Adipocyte (in vitro differentiated cells): ENCODE results near the gene RABIF.
A peak's percentile ranks its signal among the peaks of the same experiment; 100 is the strongest.

Experiments used
- DNase-seq: peaks from one replicate; pipeline ENCODE4 v3.0.0-alpha.2; 2015; ENCODE audit warnings: low read depth
- H3K27me3 ChIP-seq: replicated peaks from 2 replicates; pipeline ENCODE4 v1.7.0; 2013; ENCODE audit warnings: mild to moderate bottlenecking, low read length, moderate library complexity; ENCODE audit not compliant: control insufficient read depth, insufficient read depth
- H3K36me3 ChIP-seq: 2 replicates; pipeline ENCODE4 v1.7.0; 2013; ENCODE audit warnings: low read length, mild to moderate bottlenecking, moderate library complexity; ENCODE audit not compliant: control insufficient read depth, insufficient read depth, severe bottlenecking
- H3K4me1 ChIP-seq: 2 replicates; pipeline ENCODE4 v1.7.0; 2013; ENCODE audit warnings: mild to moderate bottlenecking, low read length, moderate library complexity; ENCODE audit not compliant: control insufficient read depth, insufficient read depth
- H3K4me3 ChIP-seq: 2 replicates; pipeline ENCODE4 v1.7.0; 2013; ENCODE audit warnings: mild to moderate bottlenecking, low read length, moderate library complexity
- H3K9ac ChIP-seq: 2 replicates; pipeline ENCODE4 v1.7.0; 2013; ENCODE audit warnings: mild to moderate bottlenecking, low read length, moderate library complexity
- H3K9me3 ChIP-seq: 2 replicates; pipeline ENCODE4 v1.7.0; 2013; ENCODE audit warnings: mild to moderate bottlenecking, low read length, moderate library complexity; ENCODE audit not compliant: control insufficient read depth

Gene RABIF

GRCh38 chr1:202871367-202871766 lies 17.6 kb downstream of the RABIF start:
- Histone ChIP-seq H3K9me3 (no peaks in the 10 kb centered on the region), H3K4me3 (no peak overlapping the region), H3K9ac (no peak overlapping the region), H3K27me3 (peaks cover 1% of the 10 kb centered on the region), H3K36me3 (no peaks in the 10 kb centered on the region), H3K4me1 (no peaks in the 10 kb centered on the region)
- no peak for DNase-seq

GRCh38 chr1:202862679-202863560 lies 26.0 kb downstream of the RABIF start:
- Histone ChIP-seq H3K9me3 (no peaks in the 10 kb centered on the region), H3K9ac (no peak overlapping the region), H3K36me3 (no peaks in the 10 kb centered on the region), H3K27me3 (peaks cover 30% of the 10 kb centered on the region), H3K4me1 (peaks cover 16% of the 10 kb centered on the region), H3K4me3 (no peak overlapping the region)
- no peak for DNase-seq

- Histone ChIP-seq H3K4me3 (peak overlapping the region; percentile 84), H3K4me1 (peaks cover 16% of the 10 kb centered on the region), H3K27me3 (peaks cover 30% of the 10 kb centered on the region), H3K36me3 (no peaks in the 10 kb centered on the region), H3K9ac (no peak overlapping the region), H3K9me3 (no peaks in the 10 kb centered on the region)
- peak; percentile 97 for DNase-seq
Measured at GRCh38 chr1:202861420-202862132, 27.4 kb downstream of the RABIF start.

- H3K36me3 ChIP-seq, result no peaks in the 10 kb centered on the region
- peak overlapping the region; percentile 84 for H3K4me3 ChIP-seq
- peaks cover 16% of the 10 kb centered on the region for H3K4me1 ChIP-seq
- DNase-seq, result peak; percentile 66
- H3K9me3 ChIP-seq, result no peaks in the 10 kb centered on the region
- H3K27me3 ChIP-seq, result peaks cover 24% of the 10 kb centered on the region
- no peak overlapping the region for H3K9ac ChIP-seq
Measured at GRCh38 chr1:202860744-202861419, 28.1 kb downstream of the RABIF start.

- no peak for DNase-seq
Measured at GRCh38 chr1:202858789-202859414, 30.0 kb downstream of the RABIF start.

GRCh38 chr1:202858331-202858730 lies 30.6 kb downstream of the RABIF start:
- peaks cover 5% of the 10 kb centered on the region for H3K27me3 ChIP-seq
- H3K9me3 ChIP-seq, result no peaks in the 10 kb centered on the region
- H3K4me1 ChIP-seq, result peaks cover 16% of the 10 kb centered on the region
- no peak overlapping the region for H3K4me3 ChIP-seq
- H3K9ac ChIP-seq, result peak overlapping the region; percentile 43
- peak; percentile 81 for DNase-seq
- H3K36me3 ChIP-seq, result no peaks in the 10 kb centered on the region

More at GRCh38 chr1:202858789-202859414, 30.0 kb downstream of the RABIF start:
- Histone ChIP-seq H3K27me3 (peaks cover 10% of the 10 kb centered on the region), H3K4me1 (peaks cover 16% of the 10 kb centered on the region), H3K4me3 (no peak overlapping the region), H3K9ac (peak overlapping the region; percentile 43), H3K9me3 (no peaks in the 10 kb centered on the region), H3K36me3 (no peaks in the 10 kb centered on the region)

GRCh38 chr1:202857136-202857610 lies 31.8 kb downstream of the RABIF start:
- Histone ChIP-seq H3K4me1 (peaks cover 16% of the 10 kb centered on the region), H3K27me3 (no peaks in the 10 kb centered on the region), H3K36me3 (no peaks in the 10 kb centered on the region), H3K9ac (no peak overlapping the region), H3K4me3 (no peak overlapping the region), H3K9me3 (no peaks in the 10 kb centered on the region)
- DNase-seq, result no peak

GRCh38 chr1:202856014-202856413 lies 32.9 kb downstream of the RABIF start:
- no peaks in the 10 kb centered on the region for H3K27me3 ChIP-seq
- no peaks in the 10 kb centered on the region for H3K9me3 ChIP-seq
- peaks cover 13% of the 10 kb centered on the region for H3K4me1 ChIP-seq
- DNase-seq, result no peak
- H3K36me3 ChIP-seq, result no peaks in the 10 kb centered on the region
- no peak overlapping the region for H3K9ac ChIP-seq
- no peak overlapping the region for H3K4me3 ChIP-seq

- H3K27me3 ChIP-seq, result no peaks in the 10 kb centered on the region
- H3K36me3 ChIP-seq, result no peaks in the 10 kb centered on the region
- no peak overlapping the region for H3K9ac ChIP-seq
- DNase-seq, result no peak
- H3K4me1 ChIP-seq, result peaks cover 13% of the 10 kb centered on the region
- no peak overlapping the region for H3K4me3 ChIP-seq
- H3K9me3 ChIP-seq, result no peaks in the 10 kb centered on the region
Measured at GRCh38 chr1:202854787-202855186, 34.2 kb downstream of the RABIF start.

- Histone ChIP-seq H3K27me3 (peaks cover 12% of the 10 kb centered on the region), H3K4me3 (no peak overlapping the region), H3K9me3 (no peaks in the 10 kb centered on the region), H3K9ac (no peak overlapping the region), H3K4me1 (no peaks in the 10 kb centered on the region), H3K36me3 (no peaks in the 10 kb centered on the region)
- DNase-seq, result peak; percentile 38
Measured at GRCh38 chr1:202852163-202852904, 36.6 kb downstream of the RABIF start.
